ENCODE results near the gene CMTM3.
"Not testable (repeated sequence)": the region's sequence is repeated elsewhere in the genome, so short reads cannot be mapped to it uniquely, and the experiment has no call there.

CMTM3 gene

GRCh38 chr16:66590322-66590721, 14.2 kb upstream of the CMTM3 start:
- TF ChIP-seq CTCF (IDR thresholded peaks at IDR 0.05; ENCODE audit: low read depth, low read length): no peak
- no peak for DNase-seq
- H3K4me3 ChIP-seq (ENCODE audit: low read depth, low read length): no peak overlapping the region
- H3K27me3 ChIP-seq: no peaks in the 10 kb centered on the region
- H3K9me3 ChIP-seq: no peaks in the 10 kb centered on the region
- no peaks in the 10 kb centered on the region for H3K4me1 ChIP-seq
- no peaks in the 10 kb centered on the region for H3K36me3 ChIP-seq

GRCh38 chr16:66591018-66591417, 13.5 kb upstream of the CMTM3 start:
- Histone ChIP-seq H3K4me1 (no peaks in the 10 kb centered on the region), H3K9me3 (no peaks in the 10 kb centered on the region), H3K36me3 (no peaks in the 10 kb centered on the region), H3K27me3 (no peaks in the 10 kb centered on the region), H3K4me3 (ENCODE audit: low read depth, low read length) (no peak overlapping the region)
- no peak for TF ChIP-seq CTCF (IDR thresholded peaks at IDR 0.05; ENCODE audit: low read depth, low read length)
- no peak for DNase-seq

GRCh38 chr16:66592241-66592640, 12.3 kb upstream of the CMTM3 start:
- no peaks in the 10 kb centered on the region for H3K36me3 ChIP-seq
- no peak for TF ChIP-seq CTCF (IDR thresholded peaks at IDR 0.05; ENCODE audit: low read depth, low read length)
- H3K4me3 ChIP-seq (ENCODE audit: low read depth, low read length): no peak overlapping the region
- H3K9me3 ChIP-seq: no peaks in the 10 kb centered on the region
- H3K27me3 ChIP-seq: no peaks in the 10 kb centered on the region
- no peak for DNase-seq
- no peaks in the 10 kb centered on the region for H3K4me1 ChIP-seq

GRCh38 chr16:66592814-66593213, 11.7 kb upstream of the CMTM3 start:
- TF ChIP-seq CTCF (IDR thresholded peaks at IDR 0.05; ENCODE audit: low read depth, low read length): no peak
- no peaks in the 10 kb centered on the region for H3K4me1 ChIP-seq
- no peak for DNase-seq

GRCh38 chr16:66594739-66595138, 9.8 kb upstream of the CMTM3 start:
- TF ChIP-seq CTCF (IDR thresholded peaks at IDR 0.05; ENCODE audit: low read depth, low read length): no peak
- no peak overlapping the region for H3K4me3 ChIP-seq (ENCODE audit: low read depth, low read length)
- no peaks in the 10 kb centered on the region for H3K27me3 ChIP-seq
- DNase-seq: no peak
- no peaks in the 10 kb centered on the region for H3K9me3 ChIP-seq
- H3K4me1 ChIP-seq: no peaks in the 10 kb centered on the region
- H3K36me3 ChIP-seq: no peaks in the 10 kb centered on the region

More at GRCh38 chr16:66592814-66593213, 11.7 kb upstream of the CMTM3 start:
- no peak overlapping the region for H3K4me3 ChIP-seq (ENCODE audit: low read depth, low read length)
- no peaks in the 10 kb centered on the region for H3K27me3 ChIP-seq
- no peaks in the 10 kb centered on the region for H3K36me3 ChIP-seq
- no peaks in the 10 kb centered on the region for H3K9me3 ChIP-seq

- H3K4me1 ChIP-seq; H3K36me3 ChIP-seq; DNase-seq; H3K27me3 ChIP-seq; H3K4me3 ChIP-seq (ENCODE audit: low read depth, low read length); H3K9me3 ChIP-seq: not testable (repeated sequence)
Observed at GRCh38 chr16:66596559-66596958, 7.9 kb upstream of the CMTM3 start.
